Spleen (tissue), 11 donors: ENCODE results near the gene VCL. TPM values are rescaled to one million over a fixed set of nuclear protein-coding genes. Genes with fewer than 3 reads are reported as not detected.

Experiments
- DNase-seq: peaks from one replicate; pipeline ENCODE4 v3.0.0-alpha.2; 2020
- H3K27ac ChIP-seq, 8 donors: fragments of 200-600 bp; sonication (generic) in 7 of 8; 1 replicate in 4 of 8; 2 replicates in 4 of 8; pipeline versions ENCODE4 v1.5.0 to v1.8.0; 2016 to 2021; ENCODE audit warnings: inconsistent platforms in 4 of 8, mild to moderate bottlenecking in 4 of 8, moderate library complexity in 1 of 8
- H3K27me3 ChIP-seq, 7 donors: fragments of 200-600 bp; sonication (generic) in 6 of 7; replicated peaks in 1 of 7; 1 replicate in 4 of 7; 2 replicates in 3 of 7; pipeline versions ENCODE4 v1.5.0 to v1.8.0; 2016 to 2021; ENCODE audit warnings: inconsistent platforms in 3 of 7, mild to moderate bottlenecking in 1 of 7
- H3K36me3 ChIP-seq, 6 donors: fragments of 200-600 bp; sonication (generic) in 5 of 6; 1 replicate in 4 of 6; 2 replicates in 2 of 6; pipeline versions ENCODE4 v1.5.0 to v1.8.0; 2016 to 2021; ENCODE audit warnings: inconsistent platforms in 2 of 6
- H3K4me1 ChIP-seq, 6 donors: fragments of 200-600 bp; sonication (generic) in 5 of 6; 1 replicate in 3 of 6; 2 replicates in 3 of 6; pipeline versions ENCODE4 v1.5.0 to v1.8.0; 2016 to 2021; ENCODE audit warnings: inconsistent platforms in 3 of 6
- H3K4me3 ChIP-seq, 8 donors: fragments of 200-600 bp; sonication (generic) in 7 of 8; 1 replicate in 4 of 8; 2 replicates in 4 of 8; pipeline versions ENCODE4 v1.5.0 to v1.8.0; 2016 to 2021; ENCODE audit warnings: inconsistent platforms in 4 of 8, mild to moderate bottlenecking in 4 of 8, moderate library complexity in 2 of 8
- H3K9me3 ChIP-seq, 8 donors: fragments of 200-600 bp; sonication (generic) in 7 of 8; 1 replicate in 4 of 8; 2 replicates in 4 of 8; pipeline versions ENCODE4 v1.5.0 to v1.8.0; 2016 to 2021; ENCODE audit warnings: inconsistent platforms in 4 of 8
- POLR2A ChIP-seq, 3 donors: fragments of 450-650 bp; IDR thresholded peaks; one replicate each; pipeline ENCODE4 v1.5.1; 2017; ENCODE audit warnings: antibody characterized with exemption in 3 of 3, mild to moderate bottlenecking in 1 of 3
- POLR2AphosphoS5 ChIP-seq, 3 donors: sonication (generic); formaldehyde crosslinking; IDR thresholded peaks; one replicate each; pipeline ENCODE4 v1.5.1; 2017; ENCODE audit warnings: antibody characterized with exemption in 3 of 3
- WGBS, 5 donors: extraction: QIAGEN DNeasy Blood & Tissue Kit in 3 of 5; methylation state at CpG; one replicate each; pipeline versions ENCODE4 v1.1.5 to v1.1.7; 2013 to 2018; 5-methylcytosine and 5-hydroxymethylcytosine counted together
- intact Hi-C: fragments of 100-400 bp; cut with DNase I; formaldehyde crosslinking; loops from one replicate; pipeline ENCODE4 v1.15.0; 2023; ENCODE audit warnings: low total_unique reads
- polyA plus RNA-seq, 3 donors: library from polyadenylated mRNA; stranded (reverse); fragments of 200-250 nt; gene quantifications; one replicate each; pipeline ENCODE4 v1.2.1, GENCODE V29; 2013
- total RNA-seq, 7 donors: library from RNA; depleted of rRNA in 3 of 7; stranded (reverse); fragments of >200 nt in 3 of 7; fragmentation: NEBNext Ultra II Directional in 4 of 7; extraction: Animal tissue kit (Norgen Biotek cat#: 25700) in 4 of 7; gene quantifications; one replicate each; pipeline versions ENCODE4 v1.1.0 to v1.2.1, GENCODE V29; 2016 to 2021
- TF ChIP-seq, protein P1 (sequence below), 11 experiments: fragments of 200-600 bp in 7 of 11; fragments of 450-650 bp in 4 of 11; sonication (generic) in 4 of 11; IDR thresholded peaks in 8 of 11; conservative IDR thresholded peaks in 3 of 11; 1 replicate in 7 of 11; 2 replicates in 4 of 11; pipeline versions ENCODE4 v1.4.0 to v1.8.0; 2016 to 2021; ENCODE audit warnings: antibody characterized with exemption in 11 of 11, inconsistent platforms in 4 of 11, mild to moderate bottlenecking in 1 of 11
- donor health status: healthy with polysubstance abuse.
- donor health status: DM: no; HTN: no; CAD: no; lungs with moderate emphysema.
- donor health status: DM: no; HTN: no; CAD: no.
- donor health status: Bipolar disorder and iron deficiency.
- donor health status: healthy.
- donor health status: DM: no; HTN: no; CAD: no.
- donor health status: DM: yes; HTN: yes; CAD: no.

Gene VCL
- total and polyA plus RNA-seq, 10 donors = 8.8 to 214 (median 77.6) TPM

DNA sequence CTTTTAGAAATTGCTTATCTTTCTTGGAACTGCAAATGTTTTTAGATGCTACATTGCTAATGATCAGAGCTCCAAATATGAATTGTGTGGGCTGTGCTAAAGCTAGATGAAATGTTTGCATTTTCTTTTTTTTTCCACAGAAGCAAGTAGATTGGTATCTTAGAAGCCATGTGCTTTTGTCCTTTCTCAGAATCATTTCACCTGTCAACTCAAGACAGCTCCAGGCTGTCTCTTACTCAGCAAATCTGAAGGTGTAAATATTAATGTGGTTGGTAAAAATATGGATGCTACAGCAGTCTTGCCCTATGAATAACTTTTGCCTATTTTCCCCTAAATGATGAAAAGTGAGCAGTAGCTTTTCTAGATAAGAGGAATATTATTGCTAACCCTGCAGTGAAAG is 111.5 kb downstream of the VCL start:
- H3K36me3 ChIP-seq = peaks cover 7 to 100% (median 93%) of the 10 kb centered on the region in 6 donors
- no peak for DNase-seq
- peaks cover 0 to 3% (median 0%) of the 10 kb centered on the region in 6 donors for H3K4me1 ChIP-seq
- no peaks in the 10 kb centered on the region for H3K27me3 ChIP-seq
- H3K9me3 ChIP-seq = no peaks in the 10 kb centered on the region
- TF ChIP-seq, protein P1, sequence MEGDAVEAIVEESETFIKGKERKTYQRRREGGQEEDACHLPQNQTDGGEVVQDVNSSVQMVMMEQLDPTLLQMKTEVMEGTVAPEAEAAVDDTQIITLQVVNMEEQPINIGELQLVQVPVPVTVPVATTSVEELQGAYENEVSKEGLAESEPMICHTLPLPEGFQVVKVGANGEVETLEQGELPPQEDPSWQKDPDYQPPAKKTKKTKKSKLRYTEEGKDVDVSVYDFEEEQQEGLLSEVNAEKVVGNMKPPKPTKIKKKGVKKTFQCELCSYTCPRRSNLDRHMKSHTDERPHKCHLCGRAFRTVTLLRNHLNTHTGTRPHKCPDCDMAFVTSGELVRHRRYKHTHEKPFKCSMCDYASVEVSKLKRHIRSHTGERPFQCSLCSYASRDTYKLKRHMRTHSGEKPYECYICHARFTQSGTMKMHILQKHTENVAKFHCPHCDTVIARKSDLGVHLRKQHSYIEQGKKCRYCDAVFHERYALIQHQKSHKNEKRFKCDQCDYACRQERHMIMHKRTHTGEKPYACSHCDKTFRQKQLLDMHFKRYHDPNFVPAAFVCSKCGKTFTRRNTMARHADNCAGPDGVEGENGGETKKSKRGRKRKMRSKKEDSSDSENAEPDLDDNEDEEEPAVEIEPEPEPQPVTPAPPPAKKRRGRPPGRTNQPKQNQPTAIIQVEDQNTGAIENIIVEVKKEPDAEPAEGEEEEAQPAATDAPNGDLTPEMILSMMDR (IDR thresholded peaks at IDR 0.05 in 8 of 11, conservative IDR thresholded peaks at IDR 0.05 in 3 of 11) = no peak
- TF ChIP-seq POLR2A (IDR thresholded peaks at IDR 0.05) (no peak), POLR2AphosphoS5 (IDR thresholded peaks at IDR 0.05) (no peak)
- no peak overlapping the region for H3K27ac ChIP-seq
- intact Hi-C loops = no loop called here
- no peak overlapping the region for H3K4me3 ChIP-seq

GRCh38 chr10:74110120-74110519 is 112.2 kb downstream of the VCL start:
- peaks cover 4 to 100% (median 93%) of the 10 kb centered on the region in 6 donors for H3K36me3 ChIP-seq
- intact Hi-C loops = no loop called here
- no peaks in the 10 kb centered on the region for H3K27me3 ChIP-seq
- no peaks in the 10 kb centered on the region for H3K9me3 ChIP-seq
- peaks cover 0 to 3% (median 0%) of the 10 kb centered on the region in 6 donors for H3K4me1 ChIP-seq
- no peak for DNase-seq
- H3K27ac ChIP-seq = no peak overlapping the region
- 67 to 87% (median 79%) methylated on average over 1 of the region's 1 CpG for WGBS, 5 donors
- H3K4me3 ChIP-seq = no peak overlapping the region
- TF ChIP-seq, protein P1 (IDR thresholded peaks at IDR 0.05 in 8 of 11, conservative IDR thresholded peaks at IDR 0.05 in 3 of 11) = no peak
- no peak for TF ChIP-seq POLR2A (IDR thresholded peaks at IDR 0.05)
- TF ChIP-seq POLR2AphosphoS5 (IDR thresholded peaks at IDR 0.05) = no peak

DNA sequence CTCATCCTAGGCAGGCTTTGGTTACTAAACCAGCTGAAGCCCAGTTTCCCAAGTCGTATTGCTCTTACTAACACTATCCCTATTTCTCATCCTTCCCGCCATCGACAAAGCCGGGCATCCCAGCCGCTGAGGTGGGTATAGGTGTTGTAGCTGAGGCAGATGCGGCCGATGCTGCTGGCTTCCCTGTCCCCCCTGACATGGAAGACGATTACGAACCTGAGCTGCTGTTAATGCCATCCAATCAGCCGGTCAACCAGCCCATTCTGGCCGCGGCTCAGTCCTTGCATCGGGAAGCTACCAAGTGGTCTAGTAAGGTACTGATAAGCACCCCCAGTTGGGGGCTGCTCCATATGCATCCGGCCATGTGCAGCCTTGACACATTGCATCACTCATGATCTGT is 113.9 kb downstream of the VCL start:
- H3K4me3 ChIP-seq = no peak overlapping the region
- intact Hi-C loops = no loop called here
- peaks cover 0 to 100% (median 92%) of the 10 kb centered on the region in 6 donors for H3K36me3 ChIP-seq
- no peak overlapping the region for H3K27ac ChIP-seq
- 97 to 99% (median 98%) methylated on average over 14 of the region's 14 CpGs for WGBS, 5 donors
- no peaks in the 10 kb centered on the region for H3K9me3 ChIP-seq
- H3K4me1 ChIP-seq = peaks cover 0 to 3% (median 0%) of the 10 kb centered on the region in 6 donors
- DNase-seq = no peak
- TF ChIP-seq POLR2AphosphoS5 (IDR thresholded peaks at IDR 0.05) = peak in 2 of 3 donors; percentile 7 to 22
- TF ChIP-seq, protein P1 (IDR thresholded peaks at IDR 0.05 in 8 of 11, conservative IDR thresholded peaks at IDR 0.05 in 3 of 11) = no peak
- no peaks in the 10 kb centered on the region for H3K27me3 ChIP-seq

- Histone ChIP-seq H3K27ac (no peak overlapping the region), H3K4me1 (peaks cover 0 to 10% (median 2%) of the 10 kb centered on the region in 6 donors), H3K4me3 (no peak overlapping the region), H3K36me3 (peaks cover 0 to 100% (median 93%) of the 10 kb centered on the region in 6 donors), H3K9me3 (no peaks in the 10 kb centered on the region), H3K27me3 (no peaks in the 10 kb centered on the region)
- TF ChIP-seq, protein P1 (IDR thresholded peaks at IDR 0.05 in 8 of 11, conservative IDR thresholded peaks at IDR 0.05 in 3 of 11) = no peak
- no peak for TF ChIP-seq POLR2A (IDR thresholded peaks at IDR 0.05)
- TF ChIP-seq POLR2AphosphoS5 (IDR thresholded peaks at IDR 0.05) = no peak
- intact Hi-C loops = no loop called here
- whole genome bisulfite sequencing, 5 donors = 76 to 93% (median 89%) methylated on average over 1 of the region's 1 CpG
- DNase-seq = no peak
These were observed 115.6 kb downstream of the VCL start for GRCh38 chr10:74113546-74113945.
